Measurements from ENCODE around the gene HERPUD1. TPM values are rescaled to one million over a fixed set of nuclear protein-coding genes. Genes with fewer than 3 reads are reported as not detected.
A peak's percentile ranks its signal among the peaks of the same experiment; 100 is the strongest.

Gene HERPUD1
- total and polyA plus RNA-seq, 9 of the 15 experiments (the other 6 are each of a cell fraction or from before 2014, with no cell fraction given) = 14.2 to 60.7 (median 37.4) TPM

GRCh38 chr16:56964243-56965148 lies 32.6 kb downstream of the HERPUD1 start (continued):
- no peak for TF ChIP-seq CUX1 (CRISPR knock-in tag; IDR thresholded peaks at IDR 0.05)
- TF ChIP-seq E2F1 (CRISPR knock-in tag; IDR thresholded peaks at IDR 0.05) = no peak
- TF ChIP-seq MLLT1 (IDR thresholded peaks at IDR 0.05) = peak; percentile 77 to 89; a peak in 2 of 4 replicates
- no peak for TF ChIP-seq ZNF76 (CRISPR knock-in tag; IDR thresholded peaks at IDR 0.05; ENCODE audit: borderline replicate concordance)
- TF ChIP-seq NR2C1 (IDR thresholded peaks at IDR 0.05) = peak; percentile 81
- peak; percentile 84 for TF ChIP-seq NR2C1 (tag; IDR thresholded peaks at IDR 0.05)
- TF ChIP-seq FOXA1 (IDR thresholded peaks at IDR 0.05; ENCODE audit: borderline replicate concordance) = no peak
- peak; percentile 68 to 91 for TF ChIP-seq RAD21 (CRISPR knock-in tag; conservative IDR thresholded peaks at IDR 0.05 in 1 of 2, IDR thresholded peaks at IDR 0.05 in 1 of 2)
- TF ChIP-seq CBFA2T3 (IDR thresholded peaks at IDR 0.05) = no peak; the same call in 1 of the 2 replicates
- TF ChIP-seq SMARCA4 (IDR thresholded peaks at IDR 0.05) = peak; percentile 67
- no peak for TF ChIP-seq E2F3 (CRISPR knock-in tag; IDR thresholded peaks at IDR 0.05)
- TF ChIP-seq ZNF280B (CRISPR knock-in tag; IDR thresholded peaks at IDR 0.05) = no peak
- no peak for TF ChIP-seq ZKSCAN8 (CRISPR knock-in tag; IDR thresholded peaks at IDR 0.05)
- TF ChIP-seq ZBTB49 (CRISPR knock-in tag; IDR thresholded peaks at IDR 0.05; ENCODE audit: borderline replicate concordance) = no peak
- peak; percentile 89 for TF ChIP-seq ATF7 (IDR thresholded peaks at IDR 0.05)
